ENCODE measurements around the gene INO80C. TPM values are rescaled to one million over a fixed set of nuclear protein-coding genes. Genes with fewer than 3 reads are reported as not detected.

INO80C gene
- total RNA-seq, 6 experiments from 2014 or later, result 10.4 to 13.3 (median 12.1) TPM

DNA sequence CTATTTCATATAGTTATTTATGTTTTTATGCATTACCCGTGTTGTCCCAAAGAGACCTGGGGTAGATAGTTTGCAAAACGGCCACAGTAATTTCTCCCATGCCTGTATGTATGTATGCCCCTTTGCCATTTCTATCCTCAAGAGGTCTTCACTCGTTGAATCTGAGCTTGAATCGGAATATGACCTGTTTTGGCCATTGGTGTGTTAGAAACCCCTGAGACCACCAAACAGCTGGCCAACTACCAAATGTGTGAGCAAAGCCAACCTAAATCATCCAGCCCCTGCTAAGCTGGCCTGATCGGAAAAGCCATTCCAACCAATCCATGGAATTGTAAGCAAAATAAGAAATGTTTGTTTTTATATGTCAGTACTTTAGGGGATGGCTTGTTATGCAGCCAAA lies 23.4 kb upstream of the INO80C start:
- H3K27ac Mint-ChIP-seq, result no peak overlapping the region
- TF ChIP-seq, protein P1, sequence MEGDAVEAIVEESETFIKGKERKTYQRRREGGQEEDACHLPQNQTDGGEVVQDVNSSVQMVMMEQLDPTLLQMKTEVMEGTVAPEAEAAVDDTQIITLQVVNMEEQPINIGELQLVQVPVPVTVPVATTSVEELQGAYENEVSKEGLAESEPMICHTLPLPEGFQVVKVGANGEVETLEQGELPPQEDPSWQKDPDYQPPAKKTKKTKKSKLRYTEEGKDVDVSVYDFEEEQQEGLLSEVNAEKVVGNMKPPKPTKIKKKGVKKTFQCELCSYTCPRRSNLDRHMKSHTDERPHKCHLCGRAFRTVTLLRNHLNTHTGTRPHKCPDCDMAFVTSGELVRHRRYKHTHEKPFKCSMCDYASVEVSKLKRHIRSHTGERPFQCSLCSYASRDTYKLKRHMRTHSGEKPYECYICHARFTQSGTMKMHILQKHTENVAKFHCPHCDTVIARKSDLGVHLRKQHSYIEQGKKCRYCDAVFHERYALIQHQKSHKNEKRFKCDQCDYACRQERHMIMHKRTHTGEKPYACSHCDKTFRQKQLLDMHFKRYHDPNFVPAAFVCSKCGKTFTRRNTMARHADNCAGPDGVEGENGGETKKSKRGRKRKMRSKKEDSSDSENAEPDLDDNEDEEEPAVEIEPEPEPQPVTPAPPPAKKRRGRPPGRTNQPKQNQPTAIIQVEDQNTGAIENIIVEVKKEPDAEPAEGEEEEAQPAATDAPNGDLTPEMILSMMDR (IDR thresholded peaks at IDR 0.05), result no peak
- no peak for DNase-seq
- no peaks in the 10 kb centered on the region for H3K9me3 Mint-ChIP-seq
- H3K36me3 Mint-ChIP-seq (ENCODE audit: low read depth), result no peaks in the 10 kb centered on the region
- H3K4me1 Mint-ChIP-seq (ENCODE audit: low read depth), result peaks cover 1% of the 10 kb centered on the region
- H3K4me3 Mint-ChIP-seq, result no peak overlapping the region
- H3K27me3 Mint-ChIP-seq (ENCODE audit: insufficient read depth), result peaks cover 10% of the 10 kb centered on the region

DNA sequence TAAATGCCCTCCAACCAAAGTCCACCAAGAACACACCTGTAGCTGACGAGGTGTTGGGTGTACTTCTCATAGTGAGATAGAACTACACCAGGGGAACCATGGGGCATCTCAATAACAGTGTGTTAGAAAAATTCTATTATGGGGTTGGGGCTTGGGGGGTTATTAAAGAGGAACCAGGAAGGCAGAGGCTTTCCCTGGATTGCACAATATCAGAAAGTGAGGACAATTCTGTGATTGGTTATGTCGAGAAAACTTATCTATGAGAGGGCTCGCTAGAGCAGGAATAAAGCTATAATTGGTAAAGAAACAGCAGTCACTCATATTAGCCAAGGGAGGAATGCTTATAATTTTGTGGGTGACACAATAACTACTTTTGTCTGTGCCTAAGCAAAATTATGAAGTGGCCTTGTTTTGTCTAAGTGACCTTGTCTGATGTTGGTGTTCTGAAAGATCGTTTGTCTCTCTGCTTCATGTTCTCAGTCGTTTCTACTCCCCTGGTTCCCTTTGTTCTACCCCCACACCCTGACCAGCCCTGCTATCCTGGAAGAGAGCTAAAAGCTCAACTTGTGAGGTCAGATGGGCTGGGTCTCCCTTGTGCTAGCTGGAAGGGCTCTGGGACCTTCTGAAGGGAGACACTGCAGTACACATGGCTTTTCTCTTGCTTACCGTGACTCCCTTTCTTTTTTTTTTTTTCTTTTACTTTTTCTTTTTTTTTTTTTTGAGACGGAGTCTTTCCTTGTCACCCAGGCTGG lies 21.6 kb upstream of the INO80C start:
- no peak overlapping the region for H3K27ac Mint-ChIP-seq
- TF ChIP-seq, protein P1 (IDR thresholded peaks at IDR 0.05), result no peak
- no peak overlapping the region for H3K4me3 Mint-ChIP-seq
- H3K36me3 Mint-ChIP-seq (ENCODE audit: low read depth), result no peaks in the 10 kb centered on the region
- no peaks in the 10 kb centered on the region for H3K9me3 Mint-ChIP-seq
- peaks cover 19% of the 10 kb centered on the region for H3K4me1 Mint-ChIP-seq (ENCODE audit: low read depth)
- peaks cover 10% of the 10 kb centered on the region for H3K27me3 Mint-ChIP-seq (ENCODE audit: insufficient read depth)
- no peak for DNase-seq

DNA sequence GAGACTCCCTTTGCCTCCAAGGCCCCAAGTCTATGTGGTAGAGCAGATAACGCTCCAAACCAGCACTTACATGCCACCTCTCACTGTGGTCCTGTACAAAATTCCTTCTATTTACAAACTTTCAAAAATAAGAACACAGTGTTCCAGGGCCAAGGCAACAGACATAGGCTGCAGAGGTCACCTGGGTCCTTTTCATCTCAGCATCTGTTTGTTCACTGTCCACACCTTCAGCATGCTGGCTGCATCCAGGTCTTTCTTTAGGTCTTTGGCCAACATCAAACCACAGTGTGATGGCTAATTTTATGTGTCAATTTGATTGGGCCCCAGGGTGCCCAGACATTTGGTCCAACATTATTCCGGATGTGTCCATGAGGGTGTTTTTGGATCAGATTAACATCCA lies 20.0 kb upstream of the INO80C start:
- no peaks in the 10 kb centered on the region for H3K36me3 Mint-ChIP-seq (ENCODE audit: low read depth)
- no peak overlapping the region for H3K4me3 Mint-ChIP-seq
- no peak overlapping the region for H3K27ac Mint-ChIP-seq
- no peak for DNase-seq
- peaks cover 32% of the 10 kb centered on the region for H3K4me1 Mint-ChIP-seq (ENCODE audit: low read depth)
- H3K27me3 Mint-ChIP-seq (ENCODE audit: insufficient read depth), result peaks cover 7% of the 10 kb centered on the region
- TF ChIP-seq, protein P1 (IDR thresholded peaks at IDR 0.05), result no peak
- H3K9me3 Mint-ChIP-seq, result no peaks in the 10 kb centered on the region

DNA sequence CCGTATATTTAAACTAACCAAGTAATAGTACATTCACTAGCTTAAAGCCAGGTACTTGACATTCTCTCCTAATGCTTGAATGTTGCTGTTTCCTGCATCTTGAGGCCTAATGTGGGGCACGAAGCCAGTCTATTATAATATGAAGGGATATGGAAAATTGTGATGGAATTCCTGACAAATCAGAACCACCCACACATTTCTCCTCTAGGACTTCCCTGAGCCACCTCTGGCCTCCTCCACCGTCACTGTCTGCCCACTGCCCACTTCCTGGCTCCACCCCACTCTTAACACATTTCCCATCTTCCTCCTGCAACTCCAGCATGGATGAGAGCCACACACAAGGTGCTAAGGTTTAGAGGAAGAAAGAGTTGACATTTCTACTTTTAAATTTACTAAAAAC lies 19.0 kb upstream of the INO80C start:
- Mint-ChIP-seq H3K9me3 (no peaks in the 10 kb centered on the region), H3K4me3 (no peak overlapping the region), H3K27ac (no peak overlapping the region), H3K36me3 (ENCODE audit: low read depth) (no peaks in the 10 kb centered on the region), H3K27me3 (ENCODE audit: insufficient read depth) (peaks cover 6% of the 10 kb centered on the region), H3K4me1 (ENCODE audit: low read depth) (peaks cover 32% of the 10 kb centered on the region)
- DNase-seq, result no peak
- TF ChIP-seq, protein P1 (IDR thresholded peaks at IDR 0.05), result no peak

DNA sequence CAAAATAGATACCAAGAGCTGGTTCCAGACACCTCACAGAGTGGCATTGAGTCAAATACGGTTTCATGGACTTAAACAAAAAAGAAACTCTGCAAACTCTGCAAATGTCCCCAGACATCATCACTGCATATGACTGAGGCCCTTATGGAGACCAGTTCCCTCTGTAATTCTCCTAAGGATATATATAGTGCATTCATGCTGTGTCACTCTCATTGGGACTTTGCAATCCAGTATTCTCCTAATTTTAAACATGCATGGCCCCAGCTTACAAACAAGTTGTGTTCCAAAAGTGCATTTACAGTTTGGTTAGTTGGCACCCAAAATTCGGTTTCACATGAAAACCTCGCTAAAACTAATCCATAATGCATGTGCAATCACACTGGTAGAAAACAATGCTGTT lies 18.6 kb upstream of the INO80C start:
- no peaks in the 10 kb centered on the region for H3K36me3 Mint-ChIP-seq (ENCODE audit: low read depth)
- TF ChIP-seq, protein P1 (IDR thresholded peaks at IDR 0.05), result no peak
- no peak overlapping the region for H3K27ac Mint-ChIP-seq
- no peak for DNase-seq
- no peaks in the 10 kb centered on the region for H3K9me3 Mint-ChIP-seq
- H3K4me3 Mint-ChIP-seq, result no peak overlapping the region; the same call in 1 of the 2 replicates
- H3K4me1 Mint-ChIP-seq (ENCODE audit: low read depth), result peaks cover 32% of the 10 kb centered on the region
- peaks cover 7% of the 10 kb centered on the region for H3K27me3 Mint-ChIP-seq (ENCODE audit: insufficient read depth)

Measured in HFFc6 (cell line).